ENCODE data around the gene C5orf58.

GRCh38 chr5:170292179-170293104 lies 59.7 kb downstream of the C5orf58 start:
- no peak for TF ChIP-seq POLR2A (IDR thresholded peaks at IDR 0.05; ENCODE audit: low read depth, low read length)
- no peak for TF ChIP-seq TAF1 (IDR thresholded peaks at IDR 0.05; ENCODE audit: borderline replicate concordance, low read depth, low read length)
- TF ChIP-seq POLR2AphosphoS5 (IDR thresholded peaks at IDR 0.05; ENCODE audit: low read depth, low read length), result no peak
